Raji (cell line): Measurements from ENCODE around the gene FAM222B.

ENCODE experiments used
- POLR2A ChIP-seq: IDR thresholded peaks from 2 replicates; pipeline ENCODE4 v1.6.1; 2011; ENCODE audit warnings: low read depth, low read length, control low read depth; ENCODE audit not compliant: insufficient read depth

FAM222B gene

GRCh38 chr17:28842282-28843012 lies at the start of gene FAM222B:
TSS of gene FAM222B (minus strand) at chr17:28842790. CDS start at chr17:28766667, 76,123 bp downstream.
- TF ChIP-seq POLR2A: peak; percentile 73

GRCh38 chr17:28892024-28892423 lies 49.4 kb upstream of the FAM222B start:
- TF ChIP-seq POLR2A: no peak

GRCh38 chr17:28891201-28891600 lies 48.6 kb upstream of the FAM222B start:
- no peak for TF ChIP-seq POLR2A

GRCh38 chr17:28889996-28890395 lies 47.4 kb upstream of the FAM222B start:
- TF ChIP-seq POLR2A: no peak

- no peak for TF ChIP-seq POLR2A
Observed at GRCh38 chr17:28888832-28889231, 46.2 kb upstream of the FAM222B start.

- TF ChIP-seq POLR2A: no peak
Observed at GRCh38 chr17:28887871-28888471, 45.4 kb upstream of the FAM222B start.

GRCh38 chr17:28885951-28886350 lies 43.4 kb upstream of the FAM222B start:
- TF ChIP-seq POLR2A: no peak

GRCh38 chr17:28885363-28885762 lies 42.8 kb upstream of the FAM222B start:
- TF ChIP-seq POLR2A: no peak

- TF ChIP-seq POLR2A: no peak
Observed at GRCh38 chr17:28883967-28884702, 41.5 kb upstream of the FAM222B start.

- no peak for TF ChIP-seq POLR2A
Observed at GRCh38 chr17:28882154-28882895, 39.7 kb upstream of the FAM222B start.

GRCh38 chr17:28881533-28882056 lies 39.0 kb upstream of the FAM222B start:
- TF ChIP-seq POLR2A: no peak

GRCh38 chr17:28880572-28880945 lies 38.0 kb upstream of the FAM222B start:
- TF ChIP-seq POLR2A: no peak

- TF ChIP-seq POLR2A: no peak
Observed at GRCh38 chr17:28879886-28880571, 37.4 kb upstream of the FAM222B start.

GRCh38 chr17:28878981-28879380 lies 36.4 kb upstream of the FAM222B start:
- TF ChIP-seq POLR2A: 0 out of 2 replicates have a peak, but pooled peaks have one; percentile 15
